H1 (cell line): ENCODE data around the gene SLC35G6. TPM values are rescaled to one million over a fixed set of nuclear protein-coding genes. Genes with fewer than 3 reads are reported as not detected.

Experiments used
- CTCF ChIA-PET: fragments of 300-600 bp; sonication (Branson Sonifier 250); formaldehyde crosslinking; loops from one replicate; lab custom pipeline; 2021; ENCODE audit not compliant: partially characterized antibody; lab: Charles Lee
- POLR2A ChIA-PET: fragments of 300-600 bp; sonication (Branson Sonifier 250); formaldehyde crosslinking; loops from one replicate; lab custom pipeline; 2021; ENCODE audit warnings: inconsistent platforms; ENCODE audit not compliant: partially characterized antibody; lab: Charles Lee
- DNase-seq, 2 experiments: peaks; one replicate each; pipeline versions ENCODE4 v3.0.0 to v3.0.0-alpha.2; 2010 to 2022; ENCODE audit warnings: low spot score in 2 of 2, low read depth in 1 of 2, mixed read lengths in 1 of 2
- FAIRE-seq: peaks from 2 replicates; lab custom pipeline; 2011; peaks lifted over from hg19 to GRCh38; lab: Jason Lieb, UNC
- H2AFZ ChIP-seq: 2 replicates; pipeline ENCODE4 v1.8.1; 2012; ENCODE audit warnings: low read length, inconsistent platforms
- H2AK5ac ChIP-seq: 2 replicates; pipeline ENCODE4 v1.6.1; 2013; ENCODE audit warnings: low read depth, low read length
- H2BK120ac ChIP-seq: replicated peaks from 2 replicates; pipeline ENCODE3; 2013; ENCODE audit warnings: low read depth, low read length, inconsistent platforms
- H2BK12ac ChIP-seq: 2 replicates; pipeline ENCODE4 v1.6.1; 2013; ENCODE audit warnings: low read depth, low read length
- H2BK15ac ChIP-seq: 2 replicates; pipeline ENCODE4 v1.6.1; 2013; ENCODE audit warnings: low read length
- H2BK20ac ChIP-seq: 2 replicates; pipeline ENCODE4 v1.6.1; 2013; ENCODE audit warnings: low read length
- H2BK5ac ChIP-seq: 2 replicates; pipeline ENCODE4 v1.6.1; 2013; ENCODE audit warnings: low read depth, low read length
- H3K14ac ChIP-seq: 2 replicates; pipeline ENCODE4 v1.6.1; 2013; ENCODE audit warnings: inconsistent platforms; ENCODE audit not compliant: insufficient read length
- H3K18ac ChIP-seq: 2 replicates; pipeline ENCODE4 v1.6.1; 2013; ENCODE audit warnings: low read length; ENCODE audit errors: extremely low read depth
- H3K23ac ChIP-seq: 2 replicates; pipeline ENCODE4 v1.6.1; 2013; ENCODE audit warnings: inconsistent platforms; ENCODE audit not compliant: insufficient read length
- H3K23me2 ChIP-seq: 2 replicates; pipeline ENCODE4 v1.6.1; 2013; ENCODE audit warnings: low read depth, low read length
- H3K27ac ChIP-seq: 2 replicates; pipeline ENCODE4 v1.6.1; 2011; ENCODE audit warnings: low read depth, low read length, inconsistent platforms
- H3K27me3 ChIP-seq, 4 experiments: replicated peaks in 1 of 4; 1 replicate in 1 of 4; 2 replicates in 3 of 4; pipeline versions ENCODE4 v1.6.1 to v1.8.1; 2011 to 2013; ENCODE audit warnings: low read length in 3 of 4, mild to moderate bottlenecking in 3 of 4, inconsistent platforms in 2 of 4, mixed read lengths in 2 of 4, moderate library complexity in 1 of 4; ENCODE audit not compliant: control insufficient read depth in 3 of 4, insufficient read depth in 3 of 4; ENCODE audit errors: extremely low read depth in 1 of 4
- H3K36me3 ChIP-seq, 4 experiments: 2 replicates each; pipeline versions ENCODE4 v1.6.1 to v1.8.1; 2011 to 2013; ENCODE audit warnings: mild to moderate bottlenecking in 4 of 4, low read length in 3 of 4, moderate library complexity in 2 of 4, control low read depth in 1 of 4, inconsistent platforms in 1 of 4; ENCODE audit not compliant: insufficient read depth in 4 of 4, control insufficient read depth in 2 of 4
- H3K4ac ChIP-seq: replicated peaks from 2 replicates; pipeline ENCODE3; 2013; ENCODE audit warnings: low read length, low read depth, mixed read lengths, inconsistent platforms; ENCODE audit not compliant: insufficient read length
- H3K4me1 ChIP-seq, 4 experiments: replicated peaks in 1 of 4; 1 replicate in 1 of 4; 2 replicates in 3 of 4; pipeline versions ENCODE4 v1.6.1 to v1.8.1; 2011 to 2013; ENCODE audit warnings: low read length in 3 of 4, inconsistent platforms in 2 of 4, mixed read lengths in 1 of 4; ENCODE audit not compliant: insufficient read depth in 4 of 4, control insufficient read depth in 3 of 4
- H3K4me2 ChIP-seq, 2 experiments: 2 replicates each; pipeline versions ENCODE4 v1.6.1 to v1.8.1; 2011 to 2013; ENCODE audit warnings: low read depth in 2 of 2, low read length in 2 of 2, control low read depth in 1 of 2, inconsistent platforms in 1 of 2, mild to moderate bottlenecking in 1 of 2; ENCODE audit not compliant: insufficient read depth in 1 of 2
- H3K4me3 ChIP-seq, 4 experiments: fragments of 200-600, 300-600 bp in 1 of 4; sonication (generic), shearing (Covaris generic), sonication (Bioruptor Twin) in 1 of 4; 2 replicates each; pipeline versions ENCODE4 v1.5.1 to v1.8.1; 2011 to 2016; ENCODE audit warnings: low read length in 4 of 4, low read depth in 3 of 4, control low read depth in 2 of 4, inconsistent platforms in 2 of 4, mild to moderate bottlenecking in 2 of 4, mixed read lengths in 1 of 4, moderate library complexity in 1 of 4; ENCODE audit not compliant: insufficient read depth in 2 of 4; ENCODE audit errors: extremely low read depth in 1 of 4
- H3K56ac ChIP-seq: replicated peaks from 2 replicates; pipeline ENCODE3; 2013; ENCODE audit warnings: low read depth, mild to moderate bottlenecking, mixed read lengths, low read length, inconsistent platforms; ENCODE audit not compliant: insufficient read length
- H3K79me1 ChIP-seq: 2 replicates; pipeline ENCODE4 v1.6.1; 2013; ENCODE audit warnings: low read depth, low read length, control low read depth
- H3K79me2 ChIP-seq, 2 experiments: 2 replicates each; pipeline versions ENCODE4 v1.6.1 to v1.8.1; 2012 to 2013; ENCODE audit warnings: low read length in 2 of 2, mild to moderate bottlenecking in 2 of 2, inconsistent platforms in 1 of 2; ENCODE audit not compliant: insufficient read depth in 2 of 2, control insufficient read depth in 1 of 2
- H3K9ac ChIP-seq, 4 experiments: replicated peaks in 1 of 4; 1 replicate in 1 of 4; 2 replicates in 3 of 4; pipeline versions ENCODE4 v1.6.1 to v1.8.1; 2011 to 2013; ENCODE audit warnings: low read depth in 3 of 4, low read length in 3 of 4, control low read depth in 2 of 4, mild to moderate bottlenecking in 2 of 4, moderate library complexity in 2 of 4, inconsistent platforms in 1 of 4; ENCODE audit errors: extremely low read depth in 1 of 4
- H3K9me3 ChIP-seq, 2 experiments: 2 replicates each; pipeline versions ENCODE4 v1.6.1 to v1.8.1; 2012 to 2013; ENCODE audit warnings: mild to moderate bottlenecking in 2 of 2, moderate library complexity in 2 of 2, control low read depth in 1 of 2, inconsistent platforms in 1 of 2, low read depth in 1 of 2, low read length in 1 of 2, mixed read lengths in 1 of 2; ENCODE audit not compliant: insufficient read depth in 2 of 2
- H4K20me1 ChIP-seq, 2 experiments: replicated peaks in 1 of 2; 2 replicates each; pipeline versions ENCODE3 to v1.8.1; 2011 to 2013; ENCODE audit warnings: inconsistent platforms in 2 of 2, low read length in 2 of 2, mild to moderate bottlenecking in 1 of 2; ENCODE audit not compliant: insufficient read depth in 2 of 2, control insufficient read depth in 1 of 2
- H4K5ac ChIP-seq: 2 replicates; pipeline ENCODE4 v1.6.1; 2013; ENCODE audit warnings: low read length, low read depth, mixed read lengths, inconsistent platforms; ENCODE audit not compliant: insufficient read length
- H4K8ac ChIP-seq: 2 replicates; pipeline ENCODE4 v1.8.0; 2013; ENCODE audit warnings: mild to moderate bottlenecking, moderate library complexity, low read length, inconsistent platforms; ENCODE audit not compliant: insufficient read depth; ENCODE audit errors: extremely low read depth
- H4K91ac ChIP-seq: replicated peaks from 2 replicates; pipeline ENCODE3; 2013; ENCODE audit warnings: low read length, mixed read lengths, inconsistent platforms; ENCODE audit not compliant: insufficient read length
- ASH2L ChIP-seq: fragments of 200-600, 300-600 bp; sonication (generic); IDR thresholded peaks from one replicate; pipeline ENCODE4 v1.7.1; 2017; ENCODE audit warnings: low read length
- BCL11A ChIP-seq, 2 experiments: IDR thresholded peaks; one replicate each; pipeline ENCODE4 v1.6.1; 2011; ENCODE audit warnings: low read depth in 2 of 2, low read length in 2 of 2, mild to moderate bottlenecking in 2 of 2
- CHD2 ChIP-seq: IDR thresholded peaks from 2 replicates; pipeline ENCODE4 v1.6.1; 2012; ENCODE audit warnings: low read length, improper control_type of control experiment
- JUN ChIP-seq: IDR thresholded peaks from 2 replicates; pipeline ENCODE4 v1.6.1; 2011; ENCODE audit warnings: low read depth, mild to moderate bottlenecking, improper control_type of control experiment, low read length
- KDM5A ChIP-seq: fragments of 200-600 bp; IDR thresholded peaks from 2 replicates; pipeline ENCODE4 v1.7.1; 2012; ENCODE audit warnings: mild to moderate bottlenecking, low read length, inconsistent platforms, mixed read lengths
- SAP30 ChIP-seq: fragments of 300-600 bp; sonication (generic); IDR thresholded peaks from 2 replicates; pipeline ENCODE4 v1.7.1; 2012; ENCODE audit warnings: low read length, moderate library complexity, mild to moderate bottlenecking, inconsistent platforms; ENCODE audit not compliant: insufficient read depth, insufficient replicate concordance
- SIRT6 ChIP-seq: IDR thresholded peaks from one replicate; pipeline ENCODE4 v1.7.1; 2012; ENCODE audit warnings: low read length, inconsistent platforms
- TCF12 ChIP-seq: IDR thresholded peaks from 2 replicates; pipeline ENCODE4 v1.6.1; 2011; ENCODE audit warnings: low read depth, mild to moderate bottlenecking, low read length
- WGBS, 2 experiments: shearing (Covaris generic) in 1 of 2; methylation state at CpG; one replicate each; pipeline versions ENCODE4 v1.1.6 to v1.1.7; 2013 to 2015; ENCODE audit warnings: low lambda C conversion rate in 2 of 2, mixed read lengths in 2 of 2, inconsistent platforms in 1 of 2, low coverage in 1 of 2, missing lambda C conversion rate in 1 of 2; ENCODE audit not compliant: insufficient replicate concordance in 2 of 2, insufficient coverage in 1 of 2, insufficient read length in 1 of 2; ENCODE audit errors: extremely low coverage in 1 of 2, missing lambda C conversion rate in 1 of 2; 5-methylcytosine and 5-hydroxymethylcytosine counted together
- polyA plus RNA-seq, 7 experiments: library from polyadenylated mRNA; depleted of rRNA in 3 of 7; stranded (reverse) in 5 of 7; unstranded in 2 of 7; fragments of >200 nt in 5 of 7; fragments of 200-250 nt in 2 of 7; gene quantifications; 1 replicate in 5 of 7; 2 replicates in 1 of 7; 4 replicates in 1 of 7; pipeline versions ENCODE4 v1.2.1 to v1.2.3, GENCODE V29; 2011 to 2013; ENCODE audit warnings: missing spikeins in 2 of 7, mixed read lengths in 2 of 7
- total RNA-seq: library from RNA; stranded (reverse); fragmentation: NEBNext Ultra II Directional; extraction: Animal tissue kit (Norgen Biotek cat#: 25700); gene quantifications from 2 replicates; pipeline ENCODE4 v1.2.1, GENCODE V29; 2021
- TF ChIP-seq, protein P1 (sequence below): IDR thresholded peaks from 2 replicates; pipeline ENCODE4 v1.6.1; 2012; ENCODE audit warnings: inconsistent platforms
- TF ChIP-seq, protein P2 (sequence below): IDR thresholded peaks from 2 replicates; pipeline ENCODE4 v1.6.1; 2012; ENCODE audit warnings: inconsistent platforms

SLC35G6 gene
- total and polyA plus RNA-seq, 2 of the 8 experiments (the other 6 are each of a cell fraction or from before 2014, with no cell fraction given) = 0.05 TPM; not detected in 1

DNA sequence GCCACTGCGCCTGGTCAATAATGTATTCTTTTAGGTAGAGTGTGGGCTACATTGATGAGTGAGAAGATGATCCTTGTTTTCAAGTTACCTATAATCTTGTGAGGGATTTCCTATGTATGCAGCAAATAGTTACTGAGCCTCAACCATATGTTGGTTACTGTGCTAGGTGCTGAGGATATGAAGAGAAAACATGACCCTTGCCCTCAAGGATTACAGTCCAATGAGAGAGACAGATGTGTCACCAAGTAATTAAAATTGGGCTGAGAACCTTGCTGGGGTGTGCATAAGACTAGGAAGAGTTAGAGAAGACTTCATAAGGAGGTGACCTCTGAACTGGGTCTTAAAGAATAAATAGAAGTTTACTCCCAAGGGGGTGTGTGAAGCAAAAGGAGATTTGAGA lies 10.3 kb downstream of the SLC35G6 start:
- 93% methylated on average over 1 of the region's 1 CpG; no CpG with 5 or more reads in 1 of the 2 experiments for WGBS, 2 experiments
- Histone ChIP-seq H3K56ac (no peak overlapping the region), H3K18ac (no peak overlapping the region), H2BK120ac (no peak overlapping the region), H3K14ac (no peak overlapping the region), H2AK5ac (no peak overlapping the region), H3K23ac (no peak overlapping the region), H2BK20ac (no peak overlapping the region), H3K9ac (no peak overlapping the region), H3K4me1 (0 out of 7 replicates have a peak, but pooled peaks cover 0 to 2% (median 0%) of the 10 kb centered on the region in 4 experiments), H3K36me3 (peaks cover 6 to 21% (median 9%) of the 10 kb centered on the region in 4 experiments; a peak in 5 of 8 replicates), H4K5ac (no peak overlapping the region), H3K4me3 (no peak overlapping the region), H3K79me1 (peaks cover 28% of the 10 kb centered on the region), H2BK15ac (no peak overlapping the region), H4K20me1 (peaks cover 36 to 37% of the 10 kb centered on the region in 2 experiments), H3K4ac (no peak overlapping the region), H4K8ac (no peak overlapping the region), H2BK12ac (no peak overlapping the region), H2BK5ac (no peak overlapping the region), H3K79me2 (peaks cover 48 to 92% of the 10 kb centered on the region in 2 experiments), H2AFZ (no peak overlapping the region), H4K91ac (no peak overlapping the region), H3K27me3 (no peaks in the 10 kb centered on the region), H3K27ac (no peak overlapping the region), H3K23me2 (0 out of 2 replicates have a peak, but pooled peaks cover 2% of the 10 kb centered on the region), H3K4me2 (no peak overlapping the region), H3K9me3 (no peaks in the 10 kb centered on the region)
- DNase-seq = no peak
- POLR2A ChIA-PET = interaction anchor here (1.2 to 1.7 kb wide), 6 partner anchors 8 to 66 kb away, joined by 3 to 7 read pairs (median 4); partner anchors contain the start of genes POLR2A, TNFSF13 and ZBTB4
- CTCF ChIA-PET = interaction anchor here (1.1 to 5.8 kb wide), 4 partner anchors 11 to 69 kb away, joined by 4 to 29 read pairs (median 10); partner anchors contain the start of gene SPEM3
- FAIRE-seq = no peak
- TF ChIP-seq TCF12 (no peak), JUN (no peak), CHD2 (no peak), ASH2L (no peak), SAP30 (no peak), SIRT6 (no peak), BCL11A (IDR thresholded peaks at IDR 0.05; ENCODE audit: low read depth in 2 of 2, low read length in 2 of 2) (no peak), KDM5A (no peak)
- TF ChIP-seq, protein P1, sequence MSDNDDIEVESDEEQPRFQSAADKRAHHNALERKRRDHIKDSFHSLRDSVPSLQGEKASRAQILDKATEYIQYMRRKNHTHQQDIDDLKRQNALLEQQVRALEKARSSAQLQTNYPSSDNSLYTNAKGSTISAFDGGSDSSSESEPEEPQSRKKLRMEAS = no peak
- TF ChIP-seq, protein P2, sequence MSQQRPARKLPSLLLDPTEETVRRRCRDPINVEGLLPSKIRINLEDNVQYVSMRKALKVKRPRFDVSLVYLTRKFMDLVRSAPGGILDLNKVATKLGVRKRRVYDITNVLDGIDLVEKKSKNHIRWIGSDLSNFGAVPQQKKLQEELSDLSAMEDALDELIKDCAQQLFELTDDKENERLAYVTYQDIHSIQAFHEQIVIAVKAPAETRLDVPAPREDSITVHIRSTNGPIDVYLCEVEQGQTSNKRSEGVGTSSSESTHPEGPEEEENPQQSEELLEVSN = no peak
